ENCODE measurements around the gene PLCL1.

PLCL1 gene

DNA sequence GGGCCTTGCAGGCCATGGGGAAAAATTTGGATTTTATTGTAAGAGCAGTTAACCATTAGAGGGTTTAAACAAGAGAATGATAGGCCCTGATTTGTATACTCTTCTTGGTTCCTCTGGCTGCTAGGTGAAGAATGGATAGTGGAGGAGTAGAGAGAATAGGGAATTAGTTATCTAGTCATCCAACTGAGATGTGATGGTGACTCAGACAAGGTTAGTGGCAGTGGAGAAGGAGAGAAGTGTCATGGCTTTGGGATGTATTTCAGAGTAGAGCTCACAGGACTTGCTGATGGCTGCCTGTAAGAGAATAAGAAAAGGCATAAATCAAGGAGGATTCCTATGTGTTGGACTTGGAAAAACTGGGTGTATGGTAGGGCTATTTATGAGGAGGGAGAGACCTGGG is 169.4 kb downstream of the PLCL1 start:
- Histone ChIP-seq H3K4me1 (ENCODE audit: low read depth, poor library complexity, severe bottlenecking) (no peaks in the 10 kb centered on the region), H3K79me2 (ENCODE audit: insufficient read depth, low read depth) (no peaks in the 10 kb centered on the region), H3K9ac (no peak overlapping the region), H4K20me1 (ENCODE audit: insufficient read depth) (no peaks in the 10 kb centered on the region), H2AFZ (ENCODE audit: low read depth) (no peak overlapping the region), H3K27me3 (ENCODE audit: insufficient read depth, low read depth) (no peaks in the 10 kb centered on the region), H3K27ac (no peak overlapping the region), H3K36me3 (ENCODE audit: insufficient read depth) (no peaks in the 10 kb centered on the region), H3K4me2 (no peak overlapping the region), H3K4me3 (IDR thresholded peaks at IDR 0.05; ENCODE audit: insufficient read depth, low read depth, low read length) (no peak overlapping the region)
- TF ChIP-seq, protein P1, sequence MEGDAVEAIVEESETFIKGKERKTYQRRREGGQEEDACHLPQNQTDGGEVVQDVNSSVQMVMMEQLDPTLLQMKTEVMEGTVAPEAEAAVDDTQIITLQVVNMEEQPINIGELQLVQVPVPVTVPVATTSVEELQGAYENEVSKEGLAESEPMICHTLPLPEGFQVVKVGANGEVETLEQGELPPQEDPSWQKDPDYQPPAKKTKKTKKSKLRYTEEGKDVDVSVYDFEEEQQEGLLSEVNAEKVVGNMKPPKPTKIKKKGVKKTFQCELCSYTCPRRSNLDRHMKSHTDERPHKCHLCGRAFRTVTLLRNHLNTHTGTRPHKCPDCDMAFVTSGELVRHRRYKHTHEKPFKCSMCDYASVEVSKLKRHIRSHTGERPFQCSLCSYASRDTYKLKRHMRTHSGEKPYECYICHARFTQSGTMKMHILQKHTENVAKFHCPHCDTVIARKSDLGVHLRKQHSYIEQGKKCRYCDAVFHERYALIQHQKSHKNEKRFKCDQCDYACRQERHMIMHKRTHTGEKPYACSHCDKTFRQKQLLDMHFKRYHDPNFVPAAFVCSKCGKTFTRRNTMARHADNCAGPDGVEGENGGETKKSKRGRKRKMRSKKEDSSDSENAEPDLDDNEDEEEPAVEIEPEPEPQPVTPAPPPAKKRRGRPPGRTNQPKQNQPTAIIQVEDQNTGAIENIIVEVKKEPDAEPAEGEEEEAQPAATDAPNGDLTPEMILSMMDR (conservative IDR thresholded peaks at IDR 0.05; ENCODE audit: low read depth, low read length) = no peak

- H3K4me3 ChIP-seq (IDR thresholded peaks at IDR 0.05; ENCODE audit: insufficient read depth, low read depth, low read length) = no peak overlapping the region
- H3K9ac ChIP-seq = no peak overlapping the region
- H3K4me1 ChIP-seq (ENCODE audit: low read depth, poor library complexity, severe bottlenecking) = no peaks in the 10 kb centered on the region
- TF ChIP-seq, protein P1 (conservative IDR thresholded peaks at IDR 0.05; ENCODE audit: low read depth, low read length) = no peak
- H2AFZ ChIP-seq (ENCODE audit: low read depth) = no peak overlapping the region
- H3K27ac ChIP-seq = no peak overlapping the region
- no peaks in the 10 kb centered on the region for H3K27me3 ChIP-seq (ENCODE audit: insufficient read depth, low read depth)
- H4K20me1 ChIP-seq (ENCODE audit: insufficient read depth) = no peaks in the 10 kb centered on the region
- no peak overlapping the region for H3K4me2 ChIP-seq
- no peaks in the 10 kb centered on the region for H3K79me2 ChIP-seq (ENCODE audit: insufficient read depth, low read depth)
- no peaks in the 10 kb centered on the region for H3K36me3 ChIP-seq (ENCODE audit: insufficient read depth)
These were observed 171.6 kb downstream of the PLCL1 start for GRCh38 chr2:197975931-197976519.

DNA sequence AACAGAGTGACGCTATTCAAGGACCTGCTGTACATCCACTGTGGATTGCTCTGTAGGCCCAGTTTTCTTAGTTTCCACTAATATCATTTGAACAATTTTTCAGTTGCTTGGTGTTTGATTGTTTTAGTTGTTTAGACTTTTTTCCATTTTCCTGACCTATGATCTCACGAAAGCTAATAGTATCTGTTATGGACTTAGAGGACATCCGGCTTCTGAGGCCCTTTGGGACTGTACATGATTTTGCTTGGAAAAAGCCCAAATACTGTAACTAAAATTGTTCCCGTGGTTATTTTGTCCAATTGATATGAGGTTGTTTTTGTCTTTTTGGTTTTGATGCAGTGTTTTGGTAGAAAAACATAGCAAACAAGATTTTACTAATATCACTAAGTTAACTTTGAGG is 174.6 kb downstream of the PLCL1 start:
- H3K27me3 ChIP-seq (ENCODE audit: insufficient read depth, low read depth) = no peaks in the 10 kb centered on the region
- no peak overlapping the region for H2AFZ ChIP-seq (ENCODE audit: low read depth)
- TF ChIP-seq, protein P1 (conservative IDR thresholded peaks at IDR 0.05; ENCODE audit: low read depth, low read length) = no peak
- H3K36me3 ChIP-seq (ENCODE audit: insufficient read depth) = no peaks in the 10 kb centered on the region
- H3K79me2 ChIP-seq (ENCODE audit: insufficient read depth, low read depth) = no peaks in the 10 kb centered on the region
- no peak overlapping the region for H3K9ac ChIP-seq
- H4K20me1 ChIP-seq (ENCODE audit: insufficient read depth) = no peaks in the 10 kb centered on the region
- no peak overlapping the region for H3K4me3 ChIP-seq (IDR thresholded peaks at IDR 0.05; ENCODE audit: insufficient read depth, low read depth, low read length)
- no peak overlapping the region for H3K27ac ChIP-seq
- H3K4me1 ChIP-seq (ENCODE audit: low read depth, poor library complexity, severe bottlenecking) = no peaks in the 10 kb centered on the region
- H3K4me2 ChIP-seq = no peak overlapping the region

- Histone ChIP-seq H3K27me3 (ENCODE audit: insufficient read depth, low read depth) (no peaks in the 10 kb centered on the region), H2AFZ (ENCODE audit: low read depth) (no peak overlapping the region), H3K4me2 (no peak overlapping the region), H4K20me1 (ENCODE audit: insufficient read depth) (no peaks in the 10 kb centered on the region), H3K79me2 (ENCODE audit: insufficient read depth, low read depth) (no peaks in the 10 kb centered on the region), H3K4me3 (IDR thresholded peaks at IDR 0.05; ENCODE audit: insufficient read depth, low read depth, low read length) (no peak overlapping the region), H3K9ac (no peak overlapping the region), H3K4me1 (ENCODE audit: low read depth, poor library complexity, severe bottlenecking) (no peaks in the 10 kb centered on the region), H3K27ac (no peak overlapping the region), H3K36me3 (ENCODE audit: insufficient read depth) (no peaks in the 10 kb centered on the region)
- TF ChIP-seq, protein P1 (conservative IDR thresholded peaks at IDR 0.05; ENCODE audit: low read depth, low read length) = no peak
These were observed 178.2 kb downstream of the PLCL1 start for GRCh38 chr2:197982565-197982964.

Data from KMS-11 (cell line).